Activated naive CD4-positive, alpha-beta T cell treated with Interleukin-2 at 50 U/mL for 16 hours (primary cell): ENCODE data around the gene ZNG1C.
"Not testable (repeated sequence)": the region's sequence is repeated elsewhere in the genome, so short reads cannot be mapped to it uniquely, and the experiment has no call there.

Experiments
- DNase-seq: peaks from one replicate; pipeline ENCODE4 v3.0.0-alpha.2; 2020

ZNG1C gene

GRCh38 chr9:68343992-68344391, 102.2 kb downstream of the ZNG1C start:
- DNase-seq: not testable (repeated sequence)
